Tibial nerve (tissue), 4 donors: Measurements from ENCODE around the gene HS3ST6.

Experiments
- CTCF ChIP-seq, 5 experiments: fragments of 200-600 bp in 3 of 5; fragments of 450-650 bp in 2 of 5; sonication (generic) in 3 of 5; IDR thresholded peaks; one replicate each; pipeline ENCODE4 v1.5.1; 2016 to 2019; ENCODE audit warnings: antibody characterized with exemption in 5 of 5, mild to moderate bottlenecking in 3 of 5, moderate library complexity in 2 of 5
- EP300 ChIP-seq, 2 donors: sonication (generic); formaldehyde crosslinking; IDR thresholded peaks; one replicate each; pipeline ENCODE4 v1.6.1; 2017; ENCODE audit warnings: antibody characterized with exemption in 2 of 2, mild to moderate bottlenecking in 1 of 2
- POLR2A ChIP-seq, 2 donors: fragments of 450-650 bp; IDR thresholded peaks; one replicate each; pipeline ENCODE4 v1.6.1; 2017; ENCODE audit warnings: antibody characterized with exemption in 2 of 2, mild to moderate bottlenecking in 2 of 2, moderate library complexity in 2 of 2

- TF ChIP-seq CTCF (IDR thresholded peaks at IDR 0.05) (no peak), POLR2A (IDR thresholded peaks at IDR 0.05) (no peak), EP300 (IDR thresholded peaks at IDR 0.05) (no peak)
Observed at GRCh38 chr16:1879477-1879876, 38.7 kb downstream of the HS3ST6 start.
